Hematopoietic multipotent progenitor cell treated with erythropoietin and hydrocortisone succinate and interleukin-3 and kit ligand, for 17 days (in vitro differentiated cells): ENCODE measurements around the gene SLIT1.
"Not testable (repeated sequence)": the region's sequence is repeated elsewhere in the genome, so short reads cannot be mapped to it uniquely, and the experiment has no call there.

ENCODE experiments used
- DNase-seq: peaks from one replicate; pipeline ENCODE4 v3.0.0-alpha.2; 2015; ENCODE audit warnings: low spot score

Gene SLIT1

DNA sequence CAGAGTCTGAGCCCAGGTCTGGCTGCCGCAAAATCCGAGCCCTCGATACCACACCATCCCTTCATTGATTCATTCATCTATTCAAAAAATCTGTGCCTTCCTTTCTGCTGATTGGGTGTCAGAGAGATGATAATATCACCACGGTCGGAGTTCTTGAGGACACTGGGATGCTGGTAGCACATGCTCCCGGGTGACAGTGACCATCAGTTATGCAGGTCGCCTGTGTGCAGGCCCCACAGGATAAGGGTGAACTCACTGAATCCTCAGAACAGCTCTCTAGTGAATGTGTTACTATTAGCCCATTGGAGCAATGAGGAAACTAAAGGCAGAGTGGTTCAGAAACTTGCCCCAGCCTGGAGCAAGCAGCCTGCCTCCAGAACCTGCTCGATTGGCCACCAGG is 145.1 kb downstream of the SLIT1 start:
- DNase-seq = no peak

DNA sequence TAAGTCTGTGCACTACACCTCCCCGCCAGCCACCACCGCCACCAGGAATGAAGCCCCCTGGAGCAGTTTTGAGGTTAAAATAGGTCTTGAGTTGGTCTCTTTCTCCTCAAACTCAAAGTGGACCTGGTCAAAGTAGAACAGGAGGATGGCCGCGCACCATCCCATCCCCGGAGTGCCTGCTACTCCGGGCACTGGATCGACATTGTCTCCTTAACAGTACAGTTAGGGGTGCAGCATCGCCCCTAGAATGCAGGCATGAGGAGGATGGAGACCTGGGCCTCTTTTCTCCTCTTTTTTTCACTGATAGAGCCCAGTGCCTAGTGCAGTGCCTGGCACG is 145.5 kb downstream of the SLIT1 start:
- no peak for DNase-seq

DNA sequence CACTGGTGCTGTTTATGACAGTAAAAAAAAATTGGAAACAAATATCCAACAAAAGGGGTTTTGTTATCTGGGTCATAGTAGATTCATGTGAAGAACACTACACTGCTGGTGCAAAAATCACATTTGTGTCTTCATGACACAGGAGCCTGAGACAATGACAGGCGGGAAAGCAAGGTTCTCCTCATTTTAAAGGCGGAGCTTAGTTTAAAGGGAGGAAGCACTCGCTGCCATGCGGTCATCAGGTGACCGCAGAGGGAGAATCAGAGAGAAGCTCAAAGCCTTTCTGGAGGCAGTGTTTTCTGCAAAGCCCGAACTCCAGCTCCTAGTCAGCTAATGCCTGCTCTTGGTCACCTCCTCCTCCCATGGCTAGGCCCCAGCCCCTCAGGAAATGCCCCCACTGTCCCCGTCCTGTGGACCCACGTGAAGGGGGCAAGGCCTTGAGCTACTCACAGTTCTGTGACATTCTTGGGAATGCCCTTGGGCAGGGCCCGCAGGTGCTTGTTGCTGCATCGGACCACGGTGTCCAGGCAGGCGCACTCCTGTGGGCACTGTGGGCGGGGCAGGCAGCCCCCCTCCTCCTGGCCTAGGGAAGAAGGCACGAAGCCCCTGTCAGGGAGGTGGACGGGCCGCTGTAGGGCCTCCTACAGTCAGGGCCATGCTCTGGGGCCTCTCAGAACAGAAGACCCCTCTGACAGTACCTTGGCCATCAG is 146.1 kb downstream of the SLIT1 start:
- no peak for DNase-seq

DNA sequence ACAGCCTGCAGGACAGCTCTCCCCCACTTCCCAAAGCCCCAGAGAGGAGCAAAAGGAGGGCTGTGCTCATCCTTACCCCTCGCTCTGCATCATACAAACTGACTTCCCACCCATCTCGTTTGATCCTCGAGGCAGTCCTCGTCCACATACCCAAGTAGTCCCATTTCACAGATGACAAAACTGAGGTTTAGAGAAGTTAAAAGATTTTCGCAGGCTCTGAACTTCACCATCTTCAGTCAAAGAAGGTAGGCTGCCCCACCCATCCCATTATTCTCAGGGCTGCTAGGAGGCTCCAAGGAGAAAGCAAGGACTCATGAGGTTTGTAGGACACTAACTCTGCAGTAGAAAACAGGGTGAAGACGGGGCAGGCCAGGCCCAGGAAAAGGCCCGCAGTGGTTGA is 147.1 kb downstream of the SLIT1 start:
- no peak for DNase-seq

DNA sequence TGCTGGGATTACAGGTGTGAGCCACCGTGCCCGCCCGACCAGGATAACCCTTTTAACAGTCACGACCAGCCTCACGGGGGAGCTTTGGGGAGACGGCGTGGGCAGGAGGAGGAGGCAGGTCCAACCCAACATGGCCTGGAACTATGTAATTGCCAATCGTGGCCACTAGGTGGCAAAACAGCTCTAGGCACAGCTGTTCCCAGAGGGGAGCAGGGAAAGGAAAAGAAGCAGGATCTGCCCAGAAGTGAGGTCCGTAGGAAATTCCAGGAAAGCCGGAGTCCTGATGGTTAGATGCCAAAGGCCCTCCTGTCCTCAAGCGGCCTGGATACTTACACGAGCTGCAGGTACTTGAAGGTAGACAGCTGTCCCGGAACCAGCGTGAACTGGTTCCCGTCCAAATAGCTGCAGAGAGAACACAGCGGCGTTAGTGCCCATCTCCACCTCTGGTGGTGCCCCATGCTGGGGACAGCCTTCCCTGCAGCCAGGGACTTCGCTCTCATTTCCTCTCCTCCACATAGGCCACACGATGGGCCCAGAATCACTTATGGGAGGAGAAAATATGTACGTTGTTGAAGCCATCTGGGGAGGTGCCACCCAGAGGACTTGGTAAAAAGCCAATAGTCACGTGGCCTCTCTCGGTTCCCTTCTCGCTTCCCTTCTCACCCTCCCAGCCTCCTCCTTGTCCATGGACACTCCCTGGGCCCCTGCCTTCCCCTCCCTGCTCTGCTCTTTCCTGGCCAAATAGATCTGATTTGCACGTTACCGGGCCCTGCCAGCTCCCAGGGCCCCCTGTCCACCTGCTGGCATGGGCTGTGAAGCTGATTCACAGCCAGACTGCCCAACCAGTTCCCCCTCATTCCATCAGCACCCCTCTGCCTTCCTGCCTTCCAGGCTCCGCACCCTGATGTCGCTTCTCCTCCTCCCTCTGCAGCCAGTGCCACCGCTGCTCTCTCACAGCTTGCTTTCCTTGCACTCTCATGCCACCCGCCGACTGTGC is 148.1 kb downstream of the SLIT1 start:
- DNase-seq = peak; percentile 81

DNA sequence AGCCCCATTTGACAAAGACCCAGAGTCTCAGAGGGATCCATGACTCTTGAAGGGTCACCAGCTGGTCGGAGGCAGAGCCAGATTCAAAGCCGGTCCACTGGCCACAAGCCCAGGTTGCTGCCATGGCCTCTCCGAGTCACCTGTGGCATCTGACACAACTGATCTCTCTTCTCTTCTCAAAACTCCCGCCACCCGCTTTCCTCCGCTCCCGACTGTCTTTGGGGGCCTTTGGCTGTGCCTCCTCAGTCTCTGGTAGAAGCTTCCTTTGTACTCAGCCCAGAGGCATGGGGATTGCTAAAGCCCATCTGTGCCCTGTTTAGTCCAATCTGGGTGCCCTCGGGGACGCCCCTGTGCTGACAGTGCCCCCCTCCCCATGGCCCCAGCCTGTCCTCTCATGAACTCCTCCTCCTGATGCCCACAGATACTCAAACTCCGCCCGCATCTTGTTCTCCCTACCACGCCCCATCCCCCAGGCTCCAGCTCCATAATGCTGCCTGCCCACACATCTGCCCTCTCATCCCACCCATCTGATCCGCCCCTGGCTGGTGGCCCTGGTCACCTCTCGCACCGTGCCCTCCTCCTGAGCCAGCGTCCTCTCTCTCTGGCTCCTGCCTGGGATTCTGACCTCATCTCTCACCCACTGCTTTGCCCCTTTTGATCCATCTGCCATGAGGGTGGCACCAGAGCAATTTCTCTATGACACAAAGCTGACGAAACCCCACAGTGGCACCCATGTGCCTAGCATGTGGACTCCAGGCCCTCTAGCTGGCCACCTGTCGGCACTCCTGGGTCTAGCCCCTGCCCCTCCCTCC is 150.6 kb downstream of the SLIT1 start:
- DNase-seq = no peak

DNA sequence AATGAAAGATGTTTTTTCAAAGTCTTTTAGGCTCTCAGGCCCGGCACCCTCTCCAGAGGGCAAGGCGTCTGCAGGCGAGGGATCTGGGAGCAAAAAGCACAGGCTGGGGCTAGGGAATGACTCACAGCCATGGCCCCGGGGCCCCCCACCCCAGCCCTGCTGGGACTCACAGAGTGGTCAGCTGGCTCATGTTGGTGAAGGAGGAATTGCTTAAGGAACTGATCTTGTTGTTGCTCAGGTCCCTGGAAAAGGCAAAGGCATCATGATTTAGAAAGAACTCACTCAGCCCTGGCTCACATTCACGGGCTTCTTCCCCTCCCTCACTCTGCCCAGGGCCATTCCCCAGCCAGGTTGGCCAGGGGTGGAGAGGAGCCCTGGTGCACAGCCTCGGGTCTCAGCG is 151.5 kb downstream of the SLIT1 start:
- DNase-seq = no peak

DNA sequence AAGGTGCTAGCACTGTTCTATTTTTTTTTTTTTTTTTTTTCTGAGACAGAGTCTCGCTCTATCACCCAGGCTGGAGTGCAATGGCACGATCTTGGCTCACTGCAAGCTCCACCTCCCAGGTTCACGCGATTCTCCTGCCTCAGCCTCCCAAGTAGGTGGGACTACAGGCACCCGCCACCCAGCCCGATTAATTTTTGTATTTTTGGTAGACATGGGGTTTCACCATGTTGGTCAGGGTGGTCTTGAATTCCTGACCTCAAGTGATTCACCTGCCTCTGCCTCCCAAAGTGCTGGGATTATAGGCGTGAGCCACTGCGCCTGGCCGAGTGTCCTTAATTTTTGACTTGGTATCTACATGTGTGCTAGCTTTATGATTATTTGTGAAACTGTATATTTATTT is 151.9 kb downstream of the SLIT1 start:
- not testable (repeated sequence) for DNase-seq

DNA sequence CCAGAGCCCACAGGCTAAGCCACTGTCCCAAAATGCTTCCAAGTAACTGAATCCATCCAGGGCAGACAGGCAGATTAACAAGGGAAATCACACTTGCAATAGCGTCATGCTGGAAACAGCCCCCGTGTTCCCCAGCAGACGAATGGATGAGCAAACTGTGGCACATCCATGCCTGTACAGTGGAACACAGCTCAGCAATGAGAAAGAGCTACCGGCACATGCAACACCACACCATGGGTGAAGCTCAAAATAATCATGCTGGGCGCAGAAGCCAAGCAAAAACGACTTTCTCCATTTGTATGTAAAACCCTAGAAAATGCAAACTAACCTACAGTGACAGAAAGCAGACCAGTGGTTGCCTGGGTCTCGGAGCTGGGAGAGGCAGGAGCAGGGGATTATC is 153.1 kb downstream of the SLIT1 start:
- no peak for DNase-seq

DNA sequence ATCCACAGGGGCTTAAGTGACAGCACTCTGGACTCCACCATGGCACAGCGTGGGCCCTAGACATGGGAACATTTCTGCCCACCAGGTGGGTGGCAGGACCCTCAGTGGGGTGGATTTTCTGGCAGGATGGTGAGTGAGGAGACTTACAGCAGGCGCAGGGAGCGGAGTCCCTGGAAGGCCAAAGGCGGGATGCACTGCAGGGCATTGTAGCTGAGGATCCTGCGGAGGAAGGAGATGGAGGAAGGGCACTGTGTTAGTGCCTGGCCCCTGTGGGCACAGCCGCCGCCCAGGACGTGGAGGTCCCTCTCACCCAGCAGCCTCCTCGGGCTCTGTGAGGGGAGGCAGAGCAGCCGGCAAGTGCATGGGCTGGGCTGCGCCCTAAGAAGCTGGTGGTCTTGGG is 154.3 kb downstream of the SLIT1 start:
- DNase-seq = no peak

DNA sequence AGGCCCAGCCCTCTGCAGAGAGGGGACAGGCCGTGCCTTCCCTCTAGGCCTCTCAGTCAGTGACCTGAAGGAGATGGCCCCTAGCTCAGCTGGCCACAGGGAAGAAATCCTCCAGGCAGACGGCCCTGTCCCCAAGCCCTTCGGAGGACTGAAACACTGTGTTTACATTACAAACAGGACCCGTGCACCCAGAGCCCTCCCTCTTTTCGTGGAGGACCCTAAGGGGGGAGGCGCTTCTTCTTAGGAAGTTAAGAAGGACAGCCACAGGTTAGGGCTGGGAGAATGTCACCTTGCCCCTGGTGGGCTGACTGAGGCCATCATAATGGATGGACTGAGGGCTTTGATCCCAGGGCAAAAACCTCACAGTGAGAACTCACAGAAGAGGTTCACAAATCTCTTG is 154.9 kb downstream of the SLIT1 start:
- DNase-seq = no peak

DNA sequence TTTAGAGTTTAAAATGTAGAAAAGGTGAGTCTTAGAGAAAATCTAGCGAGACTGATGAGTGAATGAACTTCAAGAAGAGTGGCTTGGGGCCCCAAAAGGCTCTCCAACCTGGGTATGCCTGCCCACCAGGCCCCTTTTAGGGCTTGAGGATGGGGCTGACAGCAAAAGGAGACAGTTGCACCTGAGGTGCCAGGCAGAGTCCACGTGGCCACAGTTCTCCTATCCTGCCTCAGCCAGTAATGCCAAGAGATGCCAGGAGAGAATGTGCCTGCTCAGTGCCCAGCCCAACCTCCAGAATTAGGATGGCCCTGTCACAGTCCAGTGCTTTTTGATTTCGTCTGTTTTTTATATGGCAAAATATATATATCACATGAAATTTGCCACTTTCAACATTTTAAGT is 156.5 kb downstream of the SLIT1 start:
- no peak for DNase-seq

DNA sequence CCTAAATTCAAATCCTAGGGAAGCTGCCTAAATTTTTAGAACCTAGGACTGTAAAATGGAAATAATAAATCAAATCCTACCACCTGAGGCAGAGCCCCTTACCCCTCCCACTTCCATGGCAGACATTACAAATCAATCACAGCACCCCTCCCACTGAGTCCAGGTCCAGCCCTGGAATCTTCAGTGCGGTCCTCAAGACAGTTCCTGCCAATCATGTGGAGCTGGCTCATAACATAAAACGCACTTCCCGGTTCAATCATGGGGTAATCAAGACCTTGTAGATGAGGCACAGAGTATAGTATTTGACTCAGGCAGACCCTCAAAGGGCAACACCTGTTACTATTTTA is 157.0 kb downstream of the SLIT1 start:
- no peak for DNase-seq

DNA sequence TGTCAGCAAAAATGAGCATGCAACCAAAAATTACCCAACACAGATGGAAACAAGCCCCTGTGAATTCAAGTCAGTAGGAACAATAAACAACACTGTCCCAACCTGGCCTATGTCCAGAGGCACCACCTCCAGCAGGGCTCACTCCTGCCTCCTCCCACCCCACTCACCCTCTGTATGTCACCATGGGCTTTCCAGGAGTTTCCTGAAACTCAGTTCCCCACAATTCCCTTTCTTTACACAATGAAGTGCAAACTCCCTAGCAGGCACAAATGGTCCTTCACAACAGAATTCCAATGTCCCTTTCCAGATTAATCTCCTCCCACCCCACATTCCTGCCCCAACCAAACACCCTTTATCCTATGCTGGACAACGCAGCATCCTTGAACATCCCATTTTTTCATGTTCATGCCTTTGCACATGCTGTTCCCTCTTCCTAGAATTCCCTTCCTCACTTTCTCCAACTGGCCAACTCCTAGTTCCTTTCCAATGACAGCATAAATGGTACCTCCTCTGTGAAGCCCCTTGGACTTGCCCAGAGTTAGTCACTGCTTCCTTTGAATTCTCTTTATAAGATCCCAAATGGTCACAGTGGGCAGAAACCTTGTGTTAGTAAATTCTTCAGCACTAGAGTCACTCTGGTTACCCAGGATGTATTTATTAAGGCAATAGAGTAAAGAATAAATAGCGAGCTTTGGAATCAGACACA is 157.5 kb downstream of the SLIT1 start:
- no peak for DNase-seq

DNA sequence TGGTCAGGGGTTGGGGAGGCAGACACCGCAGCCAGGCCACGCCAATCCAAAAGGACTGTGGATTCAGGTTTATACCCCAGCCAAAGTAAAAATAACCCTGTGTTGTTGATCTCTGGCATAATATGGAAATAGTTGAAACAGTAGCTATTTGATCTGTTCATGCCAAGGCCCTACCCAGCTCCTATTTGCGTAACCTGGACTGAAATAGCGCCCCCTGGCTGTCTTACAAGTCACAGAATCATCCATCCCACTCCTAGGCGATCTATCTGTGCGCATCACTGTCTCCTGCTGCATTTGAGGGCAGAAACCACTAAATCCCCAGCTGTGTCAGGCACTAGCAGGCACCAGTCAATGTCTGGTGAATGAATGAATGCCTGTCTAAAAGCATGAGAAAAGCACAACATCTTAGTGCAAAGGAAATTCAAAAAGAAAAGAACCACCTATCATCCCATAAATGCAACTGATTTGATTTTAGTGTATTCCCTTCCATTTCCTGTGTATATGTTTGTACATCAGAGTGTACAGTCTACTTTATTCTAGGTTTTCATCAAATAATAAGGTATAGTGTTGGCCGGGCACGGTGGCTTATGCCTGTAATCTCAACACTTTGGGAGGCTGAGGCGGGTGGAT is 160.0 kb downstream of the SLIT1 start:
- peak; percentile 73 for DNase-seq

DNA sequence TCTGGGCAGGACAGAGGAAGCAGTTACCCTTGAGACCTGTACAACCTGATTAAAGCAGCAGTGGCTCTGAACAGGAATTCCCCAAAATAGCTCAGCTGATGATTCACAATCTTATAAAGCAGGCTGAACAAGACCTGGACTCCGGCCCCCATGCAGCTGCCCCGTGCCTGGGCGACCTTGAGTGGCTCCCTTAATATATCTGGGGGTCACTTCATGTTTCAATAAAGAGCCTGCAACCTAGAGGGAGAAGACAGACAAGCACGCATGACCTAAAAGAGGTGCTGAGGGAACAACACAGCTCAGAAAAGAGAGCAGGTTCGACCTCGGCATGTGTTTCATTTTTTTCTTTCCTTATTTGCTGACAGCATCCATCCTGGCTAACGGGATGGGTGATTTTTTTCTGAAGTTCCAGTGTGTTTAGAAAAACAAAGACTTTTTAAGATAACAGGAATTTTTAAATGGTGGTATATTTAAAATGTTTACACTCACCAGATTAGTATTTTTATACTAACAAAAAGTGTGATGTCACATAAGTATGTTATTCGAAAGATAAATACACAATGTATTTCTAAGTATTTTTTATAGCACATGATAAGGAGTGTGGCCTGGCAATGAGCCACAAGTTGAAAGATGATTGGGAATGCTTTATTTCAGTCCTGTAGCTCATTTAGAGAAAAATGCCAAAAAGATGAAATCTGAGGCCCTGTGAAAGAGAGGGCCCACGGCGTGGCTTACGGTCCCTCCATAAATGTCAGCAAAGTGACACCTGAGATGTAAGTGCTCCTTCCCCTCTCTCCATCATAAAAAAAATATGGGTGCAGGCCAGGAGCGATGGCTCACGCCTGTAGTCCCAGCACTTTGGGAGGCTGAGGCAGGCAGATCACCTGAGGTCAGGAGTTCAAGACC is 161.3 kb downstream of the SLIT1 start:
- DNase-seq = no peak

DNA sequence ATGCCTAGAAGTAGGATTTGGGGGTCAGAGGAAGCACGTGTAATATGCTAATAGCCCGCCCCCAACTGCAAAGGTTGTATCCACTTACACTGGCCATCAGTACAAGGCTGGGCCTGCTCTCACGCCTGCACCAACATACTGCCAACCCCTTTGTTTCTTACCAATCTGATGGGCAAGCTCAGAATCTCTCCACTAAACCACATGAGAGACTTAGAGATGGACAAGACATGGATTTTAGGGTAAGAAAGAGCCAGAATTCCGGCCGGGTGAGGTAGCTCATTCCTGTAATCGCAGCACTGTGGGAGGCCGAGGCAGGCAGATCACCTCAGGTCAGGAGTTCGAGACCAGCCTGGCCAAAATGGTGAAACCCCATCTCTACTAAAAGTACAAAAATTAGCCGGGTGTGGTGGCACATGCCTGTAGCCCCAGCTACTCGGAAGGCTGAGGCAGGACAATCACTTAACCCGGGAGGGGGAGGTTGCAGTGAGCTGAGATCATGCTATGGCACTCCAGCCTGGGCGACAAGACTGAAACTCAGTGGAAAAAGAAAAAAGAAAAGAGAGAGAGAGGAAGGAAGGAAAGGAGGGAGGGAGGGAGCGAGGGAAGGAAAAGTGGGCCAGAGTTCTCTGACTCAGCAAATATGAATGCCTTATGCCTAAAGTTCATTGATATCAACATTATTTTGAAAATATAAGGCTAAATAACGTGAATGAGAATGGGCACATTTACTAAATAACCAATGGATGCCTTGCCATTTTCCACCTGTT is 162.2 kb downstream of the SLIT1 start:
- DNase-seq = no peak

DNA sequence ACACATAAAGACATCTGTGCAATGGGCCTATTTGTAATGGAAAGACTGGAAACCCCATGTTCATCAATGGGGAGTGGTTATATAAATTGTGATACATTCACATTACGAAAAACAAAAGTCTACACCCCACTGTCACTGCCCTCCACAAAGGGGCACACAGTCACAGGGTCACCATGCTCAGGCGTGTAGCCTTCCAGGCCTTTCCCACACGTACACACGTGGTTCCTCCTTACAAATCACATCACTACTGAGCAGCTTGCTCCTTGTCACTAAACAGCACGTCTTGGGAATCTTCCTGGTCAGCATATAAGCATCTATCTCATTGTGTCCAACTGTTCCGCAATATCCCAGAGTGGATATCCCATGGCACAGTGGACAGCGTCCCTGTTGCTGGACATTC is 163.1 kb downstream of the SLIT1 start:
- DNase-seq = no peak

DNA sequence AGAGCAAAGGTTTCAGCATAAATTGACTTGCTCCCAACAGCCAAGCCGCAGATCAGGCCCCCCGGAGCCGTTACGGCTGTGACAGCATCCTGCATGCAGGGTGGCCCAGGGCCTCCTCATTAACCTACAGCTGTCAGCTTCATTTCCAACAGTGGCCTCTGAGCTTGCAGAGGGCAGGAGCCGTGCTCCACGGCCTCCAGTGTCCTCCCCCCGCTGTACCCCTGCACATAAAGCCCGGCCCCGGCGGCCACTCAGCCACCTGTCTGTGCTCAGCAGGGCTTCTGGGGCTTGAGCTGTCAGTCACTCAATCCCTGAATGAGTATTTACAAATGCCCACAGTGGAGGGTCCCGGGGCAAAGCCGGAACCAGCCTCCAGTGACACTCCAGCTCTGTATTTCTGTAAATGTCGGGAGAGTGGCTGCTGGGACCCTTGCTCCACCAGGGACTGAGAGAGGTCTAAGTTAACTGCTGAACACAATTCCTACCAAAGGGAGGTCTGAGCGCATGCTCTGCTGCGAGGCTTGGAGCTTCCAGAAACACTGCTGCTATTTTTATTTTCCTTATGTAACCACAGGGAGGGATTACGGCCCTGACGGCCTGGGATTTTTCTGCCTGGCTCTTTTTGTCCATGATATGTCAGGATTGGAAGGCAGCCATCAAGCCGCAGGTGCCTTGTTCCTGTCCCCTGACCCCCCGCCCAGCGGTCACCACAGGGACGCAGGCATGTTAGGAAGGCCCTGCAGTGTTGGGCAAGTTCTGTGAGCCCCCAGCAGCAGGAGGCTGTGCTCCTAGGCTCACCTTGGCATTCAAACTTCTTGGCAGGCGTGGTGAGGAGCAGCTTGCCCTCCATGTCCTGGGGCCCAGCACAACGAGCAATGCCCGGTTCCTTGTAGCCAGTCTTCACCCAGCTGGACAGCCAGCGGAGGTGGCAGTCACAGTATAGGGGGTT is 165.0 kb downstream of the SLIT1 start:
- DNase-seq = no peak
